ENCODE measurements around the gene FCAMR.

Gene FCAMR

GRCh38 chr1:206941766-206942418 is 28.4 kb downstream of the FCAMR start:
- Histone ChIP-seq H3K79me2 (ENCODE audit: control insufficient read depth, low read length) (no peaks in the 10 kb centered on the region), H4K20me1 (ENCODE audit: control insufficient read depth, insufficient read depth, low read depth, low read length) (no peaks in the 10 kb centered on the region), H3K36me3 (ENCODE audit: control insufficient read depth, low read length) (no peaks in the 10 kb centered on the region), H3K9me3 (ENCODE audit: control insufficient read depth, insufficient read depth, low read length) (no peaks in the 10 kb centered on the region), H3K27me3 (ENCODE audit: control insufficient read depth, low read length) (peaks cover 37% of the 10 kb centered on the region), H3K4me1 (ENCODE audit: control insufficient read depth, low read length) (no peaks in the 10 kb centered on the region), H3K4me2 (ENCODE audit: low read length) (no peak overlapping the region), H3F3A (ENCODE audit: control insufficient read depth, insufficient read depth) (no peaks in the 10 kb centered on the region), H3K9me2 (replicated peaks; ENCODE audit: control insufficient read depth, low read length) (no peaks in the 10 kb centered on the region), H3K4me3 (ENCODE audit: low read length) (no peak overlapping the region), H3K27ac (ENCODE audit: low read depth, low read length) (no peak overlapping the region)
- TF ChIP-seq EZH2phosphoT487 (IDR thresholded peaks at IDR 0.05; ENCODE audit: borderline replicate concordance, low read length), result no peak
- TF ChIP-seq, protein P1, sequence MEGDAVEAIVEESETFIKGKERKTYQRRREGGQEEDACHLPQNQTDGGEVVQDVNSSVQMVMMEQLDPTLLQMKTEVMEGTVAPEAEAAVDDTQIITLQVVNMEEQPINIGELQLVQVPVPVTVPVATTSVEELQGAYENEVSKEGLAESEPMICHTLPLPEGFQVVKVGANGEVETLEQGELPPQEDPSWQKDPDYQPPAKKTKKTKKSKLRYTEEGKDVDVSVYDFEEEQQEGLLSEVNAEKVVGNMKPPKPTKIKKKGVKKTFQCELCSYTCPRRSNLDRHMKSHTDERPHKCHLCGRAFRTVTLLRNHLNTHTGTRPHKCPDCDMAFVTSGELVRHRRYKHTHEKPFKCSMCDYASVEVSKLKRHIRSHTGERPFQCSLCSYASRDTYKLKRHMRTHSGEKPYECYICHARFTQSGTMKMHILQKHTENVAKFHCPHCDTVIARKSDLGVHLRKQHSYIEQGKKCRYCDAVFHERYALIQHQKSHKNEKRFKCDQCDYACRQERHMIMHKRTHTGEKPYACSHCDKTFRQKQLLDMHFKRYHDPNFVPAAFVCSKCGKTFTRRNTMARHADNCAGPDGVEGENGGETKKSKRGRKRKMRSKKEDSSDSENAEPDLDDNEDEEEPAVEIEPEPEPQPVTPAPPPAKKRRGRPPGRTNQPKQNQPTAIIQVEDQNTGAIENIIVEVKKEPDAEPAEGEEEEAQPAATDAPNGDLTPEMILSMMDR (IDR thresholded peaks at IDR 0.05; ENCODE audit: low read depth, low read length, poor library complexity, severe bottlenecking), result no peak

- H3K79me2 ChIP-seq (ENCODE audit: control insufficient read depth, low read length), result no peaks in the 10 kb centered on the region
- peaks cover 35% of the 10 kb centered on the region for H3K27me3 ChIP-seq (ENCODE audit: control insufficient read depth, low read length)
- no peaks in the 10 kb centered on the region for H3K9me3 ChIP-seq (ENCODE audit: control insufficient read depth, insufficient read depth, low read length)
- no peak overlapping the region for H3K4me2 ChIP-seq (ENCODE audit: low read length)
- no peaks in the 10 kb centered on the region for H3K36me3 ChIP-seq (ENCODE audit: control insufficient read depth, low read length)
- H3K27ac ChIP-seq (ENCODE audit: low read depth, low read length), result no peak overlapping the region
- H4K20me1 ChIP-seq (ENCODE audit: control insufficient read depth, insufficient read depth, low read depth, low read length), result no peaks in the 10 kb centered on the region
- TF ChIP-seq EZH2phosphoT487 (IDR thresholded peaks at IDR 0.05; ENCODE audit: borderline replicate concordance, low read length), result no peak
- TF ChIP-seq, protein P1 (IDR thresholded peaks at IDR 0.05; ENCODE audit: low read depth, low read length, poor library complexity, severe bottlenecking), result no peak
- no peaks in the 10 kb centered on the region for H3K9me2 ChIP-seq (replicated peaks; ENCODE audit: control insufficient read depth, low read length)
- H3K4me3 ChIP-seq (ENCODE audit: low read length), result no peak overlapping the region
- H3K4me1 ChIP-seq (ENCODE audit: control insufficient read depth, low read length), result no peaks in the 10 kb centered on the region
- H3F3A ChIP-seq (ENCODE audit: control insufficient read depth, insufficient read depth), result no peaks in the 10 kb centered on the region
Measured at GRCh38 chr1:206940588-206940936, 29.7 kb downstream of the FCAMR start.

DNA sequence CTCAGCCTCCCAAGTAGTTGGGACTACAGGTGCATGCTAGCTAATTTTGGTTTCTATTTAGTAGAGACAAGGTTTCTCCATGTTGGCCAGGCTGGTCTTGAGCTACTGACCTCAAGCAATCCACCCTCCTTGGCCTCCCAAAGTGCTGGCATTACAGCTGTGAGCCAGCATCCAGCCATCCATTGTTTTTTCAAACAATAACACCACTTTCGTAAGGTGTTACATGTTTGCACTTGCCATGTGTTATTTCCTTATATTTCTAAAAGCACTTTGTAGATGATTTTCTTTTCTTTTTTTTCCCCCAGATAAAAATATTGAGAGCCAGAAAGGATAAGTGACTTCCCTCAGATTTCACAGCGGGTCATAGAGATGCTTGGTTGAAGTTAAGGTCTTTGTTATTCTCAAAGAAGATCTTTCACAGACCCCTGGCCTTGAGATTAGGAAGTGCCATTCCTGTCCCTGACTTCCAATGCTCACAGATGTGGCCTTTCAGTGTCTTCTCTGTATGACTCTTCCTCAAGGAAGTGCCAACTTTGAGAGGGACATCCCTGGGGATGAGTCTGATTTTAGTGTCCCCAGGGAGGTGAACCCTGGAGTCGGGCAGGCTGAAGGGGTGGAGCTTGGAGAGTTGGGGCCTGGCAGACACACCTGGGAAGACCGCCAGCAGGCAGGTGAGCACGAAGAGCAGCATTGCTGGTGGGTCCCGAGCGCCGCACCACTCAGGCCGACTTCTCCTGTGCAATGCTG is 30.2 kb downstream of the FCAMR start:
- H3F3A ChIP-seq (ENCODE audit: control insufficient read depth, insufficient read depth), result no peaks in the 10 kb centered on the region
- no peaks in the 10 kb centered on the region for H3K4me1 ChIP-seq (ENCODE audit: control insufficient read depth, low read length)
- no peaks in the 10 kb centered on the region for H3K36me3 ChIP-seq (ENCODE audit: control insufficient read depth, low read length)
- no peaks in the 10 kb centered on the region for H4K20me1 ChIP-seq (ENCODE audit: control insufficient read depth, insufficient read depth, low read depth, low read length)
- H3K4me2 ChIP-seq (ENCODE audit: low read length), result no peak overlapping the region
- TF ChIP-seq, protein P1 (IDR thresholded peaks at IDR 0.05; ENCODE audit: low read depth, low read length, poor library complexity, severe bottlenecking), result no peak
- TF ChIP-seq EZH2phosphoT487 (IDR thresholded peaks at IDR 0.05; ENCODE audit: borderline replicate concordance, low read length), result no peak
- H3K27ac ChIP-seq (ENCODE audit: low read depth, low read length), result no peak overlapping the region
- no peak overlapping the region for H3K4me3 ChIP-seq (ENCODE audit: low read length)
- H3K79me2 ChIP-seq (ENCODE audit: control insufficient read depth, low read length), result no peaks in the 10 kb centered on the region
- H3K9me2 ChIP-seq (replicated peaks; ENCODE audit: control insufficient read depth, low read length), result no peaks in the 10 kb centered on the region
- H3K9me3 ChIP-seq (ENCODE audit: control insufficient read depth, insufficient read depth, low read length), result no peaks in the 10 kb centered on the region
- H3K27me3 ChIP-seq (ENCODE audit: control insufficient read depth, low read length), result peaks cover 29% of the 10 kb centered on the region
